Endodermal cell (in vitro differentiated cells): ENCODE measurements around the gene CPTP. TPM values are rescaled to one million over a fixed set of nuclear protein-coding genes. Genes with fewer than 3 reads are reported as not detected.
A peak's percentile ranks its signal among the peaks of the same experiment; 100 is the strongest.

ENCODE experiments used
- DNase-seq: peaks from one replicate; pipeline ENCODE4 v3.0.0-alpha.2; 2017
- H3K27ac ChIP-seq: 2 replicates; pipeline ENCODE4 v1.5.1; 2013; ENCODE audit warnings: mild to moderate bottlenecking, low read depth, low read length, moderate library complexity
- H3K27me3 ChIP-seq: 2 replicates; pipeline ENCODE4 v1.6.1; 2013; ENCODE audit warnings: mild to moderate bottlenecking, low read length, moderate library complexity; ENCODE audit not compliant: insufficient read depth, control insufficient read depth, poor library complexity, severe bottlenecking
- H3K36me3 ChIP-seq: 2 replicates; pipeline ENCODE4 v1.7.0; 2013; ENCODE audit warnings: mild to moderate bottlenecking, low read length, moderate library complexity; ENCODE audit not compliant: control insufficient read depth, insufficient read depth
- H3K4me1 ChIP-seq: one replicate; pipeline ENCODE4 v1.7.0; 2013; ENCODE audit warnings: low read length; ENCODE audit not compliant: control insufficient read depth, insufficient read depth
- H3K4me3 ChIP-seq: 2 replicates; pipeline ENCODE4 v1.5.1; 2013; ENCODE audit warnings: mild to moderate bottlenecking, low read length, moderate library complexity
- H3K9ac ChIP-seq: 2 replicates; pipeline ENCODE4 v1.6.1; 2013; ENCODE audit warnings: mild to moderate bottlenecking, low read length, moderate library complexity; ENCODE audit not compliant: poor library complexity, severe bottlenecking; ENCODE audit errors: extremely low read depth
- H3K9me3 ChIP-seq: 2 replicates; pipeline ENCODE4 v1.6.1; 2013; ENCODE audit warnings: mild to moderate bottlenecking, low read length, moderate library complexity; ENCODE audit not compliant: control insufficient read depth
- H3K27ac Mint-ChIP-seq: 2 replicates; pipeline ENCODE4 v1.8.0; 2020; ENCODE audit warnings: mixed read lengths
- H3K27me3 Mint-ChIP-seq: 2 replicates; pipeline ENCODE4 v1.8.0; 2021; ENCODE audit warnings: mild to moderate bottlenecking, mixed read lengths; ENCODE audit not compliant: insufficient read depth
- H3K36me3 Mint-ChIP-seq: 2 replicates; pipeline ENCODE4 v1.8.0; 2020; ENCODE audit warnings: low read depth, mixed read lengths
- H3K4me1 Mint-ChIP-seq: 2 replicates; pipeline ENCODE4 v1.8.0; 2020; ENCODE audit warnings: mixed read lengths
- H3K4me3 Mint-ChIP-seq: 2 replicates; pipeline ENCODE4 v1.8.0; 2020; ENCODE audit warnings: mild to moderate bottlenecking, moderate library complexity, mixed read lengths
- H3K9me3 Mint-ChIP-seq: 2 replicates; pipeline ENCODE4 v1.8.0; 2020; ENCODE audit warnings: mild to moderate bottlenecking, mixed read lengths
- CTCF ChIP-seq: fragments of 200-600 bp; sonication (generic); conservative IDR thresholded peaks from 2 replicates; pipeline ENCODE4 v1.5.0; 2021; ENCODE audit warnings: antibody characterized with exemption, mild to moderate bottlenecking
- WGBS, 2 experiments: methylation state at CpG; one replicate each; pipeline versions ENCODE4 v1.1.5 to v1.1.7; 2013; ENCODE audit warnings: missing lambda C conversion rate in 2 of 2, mixed read lengths in 1 of 2; ENCODE audit not compliant: insufficient coverage in 1 of 2, insufficient read length in 1 of 2; 5-methylcytosine and 5-hydroxymethylcytosine counted together
- total RNA-seq, 2 donors: library from RNA; stranded (reverse); fragmentation: NEBNext Ultra II Directional in 1 of 2; extraction: Animal tissue kit (Norgen Biotek cat#: 25700) in 1 of 2; gene quantifications; 2 replicates in 1 of 2; 3 replicates in 1 of 2; pipeline ENCODE4 v1.2.1, GENCODE V29; 2021

The CPTP gene
- total RNA-seq, 2 donors from 2014 or later = 12.0 to 13.6 TPM

- H3K9ac ChIP-seq = no peak overlapping the region
Observed at GRCh38 chr1:1371364-1371745, 46.8 kb downstream of the CPTP start.

GRCh38 chr1:1371746-1372711, 47.4 kb downstream of the CPTP start:
- Mint-ChIP-seq H3K9me3 (peaks cover 3% of the 10 kb centered on the region), H3K36me3 (peaks cover 8% of the 10 kb centered on the region), H3K4me3 (peak overlapping the region; percentile 76), H3K27ac (no peak overlapping the region), H3K27me3 (peaks cover 5% of the 10 kb centered on the region), H3K4me1 (peaks cover 4% of the 10 kb centered on the region)
- Histone ChIP-seq H3K27ac (no peak overlapping the region), H3K36me3 (peaks cover 12% of the 10 kb centered on the region), H3K27me3 (no peaks in the 10 kb centered on the region), H3K4me3 (no peak overlapping the region), H3K4me1 (no peaks in the 10 kb centered on the region), H3K9ac (no peak overlapping the region), H3K9me3 (peaks cover 5% of the 10 kb centered on the region)
- peak; percentile 95 for DNase-seq
- WGBS, 2 experiments = 62 to 65% methylated on average over 17 to 26 of the region's 26 CpGs
- peak; percentile 93 for TF ChIP-seq CTCF

More at GRCh38 chr1:1371364-1371745, 46.8 kb downstream of the CPTP start:
- Histone ChIP-seq H3K27ac (no peak overlapping the region), H3K27me3 (no peaks in the 10 kb centered on the region), H3K9me3 (peaks cover 12% of the 10 kb centered on the region), H3K4me1 (no peaks in the 10 kb centered on the region), H3K36me3 (peaks cover 12% of the 10 kb centered on the region), H3K4me3 (no peak overlapping the region)
- H3K27ac Mint-ChIP-seq = no peak overlapping the region
- H3K9me3 Mint-ChIP-seq = peaks cover 3% of the 10 kb centered on the region
- peaks cover 4% of the 10 kb centered on the region for H3K4me1 Mint-ChIP-seq
- H3K4me3 Mint-ChIP-seq = no peak overlapping the region
- TF ChIP-seq CTCF = no peak
- H3K36me3 Mint-ChIP-seq = peaks cover 8% of the 10 kb centered on the region
- no peak for DNase-seq
- 96% methylated on average over 11 to 12 of the region's 12 CpGs for WGBS, 2 experiments
- H3K27me3 Mint-ChIP-seq = peaks cover 5% of the 10 kb centered on the region

- DNase-seq = no peak
- 92 to 95% methylated on average over 20 to 26 of the region's 26 CpGs for WGBS, 2 experiments
- Histone ChIP-seq H3K9me3 (no peaks in the 10 kb centered on the region), H3K27me3 (no peaks in the 10 kb centered on the region), H3K4me3 (peak overlapping the region; percentile 86), H3K4me1 (no peaks in the 10 kb centered on the region), H3K9ac (peak overlapping the region; percentile 85), H3K36me3 (peaks cover 12% of the 10 kb centered on the region), H3K27ac (no peak overlapping the region)
- Mint-ChIP-seq H3K36me3 (peaks cover 8% of the 10 kb centered on the region), H3K9me3 (no peaks in the 10 kb centered on the region), H3K4me1 (peaks cover 4% of the 10 kb centered on the region), H3K27me3 (peaks cover 5% of the 10 kb centered on the region), H3K4me3 (peak overlapping the region; percentile 76), H3K27ac (no peak overlapping the region)
- no peak for TF ChIP-seq CTCF
Observed at GRCh38 chr1:1373051-1373814, 48.6 kb downstream of the CPTP start.
